Measurements from ENCODE around the gene MED29. TPM values are rescaled to one million over a fixed set of nuclear protein-coding genes. Genes with fewer than 3 reads are reported as not detected.
A peak's percentile ranks its signal among the peaks of the same experiment; 100 is the strongest.

MED29 gene
- 37.6 to 42.9 TPM (median 39.4 TPM) in 3 replicates for total RNA-seq (2021)
- Bru-seq, nascent RNA = percentile 79 among the genes with signal in this experiment
- long read RNA-seq, experiment 1, transcript MED29-201 (4 exons, 3,653 nt) = major isoform, 235 of 252 reads
- long read RNA-seq, experiment 1, partial matches to known transcripts = 1 of 252 reads
- long read RNA-seq, experiment 1, other reads (novel, unspliced or antisense) = 13 of 252 reads
- long read RNA-seq, experiment 2, transcript MED29-201 (4 exons, 3,653 nt) = major isoform, 35 of 67 reads
- long read RNA-seq, experiment 2, partial matches to known transcripts = 2 of 67 reads
- long read RNA-seq, experiment 2, other reads (novel, unspliced or antisense) = 29 of 67 reads
- long read RNA-seq, experiment 3, transcript MED29-201 (4 exons, 3,653 nt) = major isoform, 11 of 16 reads
- long read RNA-seq, experiment 3, partial matches to known transcripts = 0 of 16 reads
- long read RNA-seq, experiment 3, other reads (novel, unspliced or antisense) = 5 of 16 reads

- ChIA-PET POLR2A (interaction anchor here (0.6 to 2.1 kb wide), 16 partner anchors 11 to 744 kb away, joined by 3 to 25 read pairs (median 4); partner anchors contain the start of genes ACTN4, PLEKHG2, RPS16 and SAMD4B), CTCF (interaction anchor here (0.8 to 2.3 kb wide), 10 partner anchors 10 to 142 kb away, joined by 3 to 17 read pairs (median 4); partner anchors contain the start of genes EID2B, PLEKHG2 and SAMD4B)
- DNase-seq (ENCODE audit: low spot score) (peak; percentile 96), ATAC-seq (peak; percentile 96)
- Mint-ChIP-seq H3K27me3 (ENCODE audit: low read depth) (no peaks in the 10 kb centered on the region; the same call in 1 of the 2 replicates), H3K4me1 (peaks cover 14% of the 10 kb centered on the region), H3K4me3 (peak within 1 kb of the TSS; percentile 100), H3K36me3 (peaks cover 53% of the 10 kb centered on the region), H3K27ac (peak within 1 kb of the TSS; percentile 99), H3K9me3 (no peaks in the 10 kb centered on the region)
- TF ChIP-seq EMX1 (CRISPR knock-in tag; IDR thresholded peaks at IDR 0.05) = 0 out of 2 replicates have a peak, but pooled peaks have one; percentile 25
- TF ChIP-seq GRHL2 (CRISPR knock-in tag; IDR thresholded peaks at IDR 0.05; ENCODE audit: insufficient replicate concordance, severe bottlenecking) = no peak
- no peak for TF ChIP-seq E2F4 (CRISPR knock-in tag; IDR thresholded peaks at IDR 0.05; ENCODE audit: borderline replicate concordance, low read depth)
- TF ChIP-seq ZNF281 (CRISPR knock-in tag; IDR thresholded peaks at IDR 0.05) = peak; percentile 38; the same call in 1 of the 2 replicates
- peak; percentile 78; the same call in 1 of the 2 replicates for TF ChIP-seq FOXP4 (CRISPR knock-in tag; IDR thresholded peaks at IDR 0.05)
- TF ChIP-seq TEAD1 (CRISPR knock-in tag; IDR thresholded peaks at IDR 0.05) = peak; percentile 79
- no peak for TF ChIP-seq ZNF512 (CRISPR knock-in tag; IDR thresholded peaks at IDR 0.05; ENCODE audit: borderline replicate concordance)
- TF ChIP-seq USF1 (CRISPR knock-in tag; IDR thresholded peaks at IDR 0.05) = peak; percentile 31; the same call in 1 of the 2 replicates
- peak; percentile 89 for TF ChIP-seq NFYB (CRISPR knock-in tag; conservative IDR thresholded peaks at IDR 0.05; ENCODE audit: low read depth)
- TF ChIP-seq GABPB1 (CRISPR knock-in tag; IDR thresholded peaks at IDR 0.05) = peak; percentile 61
- 0 out of 2 replicates have a peak, but pooled peaks have one; percentile 25 for TF ChIP-seq CREB1 (CRISPR knock-in tag; IDR thresholded peaks at IDR 0.05)
- 0 out of 2 replicates have a peak, but pooled peaks have one; percentile 15 for TF ChIP-seq ZNF423 (CRISPR knock-in tag; IDR thresholded peaks at IDR 0.05)
- TF ChIP-seq KAT7 (CRISPR knock-in tag; IDR thresholded peaks at IDR 0.05; ENCODE audit: borderline replicate concordance) = no peak
- no peak for TF ChIP-seq ATF1 (CRISPR knock-in tag; IDR thresholded peaks at IDR 0.05)
- TF ChIP-seq SP1 (CRISPR knock-in tag; conservative IDR thresholded peaks at IDR 0.05) = peak; percentile 74
- TF ChIP-seq ZNF317 (CRISPR knock-in tag; IDR thresholded peaks at IDR 0.05; ENCODE audit: borderline replicate concordance, low read depth) = no peak
- no peak for TF ChIP-seq ZNF532 (CRISPR knock-in tag; IDR thresholded peaks at IDR 0.05; ENCODE audit: borderline replicate concordance)
These were observed at the start of gene MED29, which contains the start of gene PAF1 for GRCh38 chr19:39390751-39391437. Gene MED29, plus strand, starts transcription at chr19:39391378. Its CDS starts 45 bp downstream, at chr19:39391423. Gene PAF1, minus strand, starts transcription at chr19:39391106. Its CDS starts 242 bp downstream, at chr19:39390864.

Data from WTC11 (cell line).